ENCODE measurements around the gene ZDHHC4.
A peak's percentile ranks its signal among the peaks of the same experiment; 100 is the strongest.
"Not testable (repeated sequence)": the region's sequence is repeated elsewhere in the genome, so short reads cannot be mapped to it uniquely, and the experiment has no call there.

Gene ZDHHC4

DNA sequence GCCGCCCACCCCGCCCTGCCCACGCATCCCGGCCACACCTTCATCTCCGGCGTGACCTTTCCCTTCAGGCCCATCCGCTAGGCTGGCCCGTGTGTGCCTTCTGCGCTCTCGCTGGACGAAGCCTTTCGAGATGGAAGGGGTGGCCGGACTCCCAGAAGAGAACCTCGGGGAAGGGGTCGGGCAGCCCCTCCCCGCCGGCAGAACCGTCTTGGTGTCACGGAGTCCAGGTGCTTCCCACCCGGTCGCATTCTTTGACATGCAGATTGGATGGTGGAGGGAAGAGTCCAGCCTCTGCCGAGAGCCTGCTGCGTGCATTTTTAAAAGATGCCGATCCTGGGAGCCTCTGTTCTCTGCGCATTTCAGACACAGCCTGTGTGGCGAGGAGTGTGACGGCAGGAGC, 30.8 kb downstream of the ZDHHC4 start:
- no peak for DNase-seq

DNA sequence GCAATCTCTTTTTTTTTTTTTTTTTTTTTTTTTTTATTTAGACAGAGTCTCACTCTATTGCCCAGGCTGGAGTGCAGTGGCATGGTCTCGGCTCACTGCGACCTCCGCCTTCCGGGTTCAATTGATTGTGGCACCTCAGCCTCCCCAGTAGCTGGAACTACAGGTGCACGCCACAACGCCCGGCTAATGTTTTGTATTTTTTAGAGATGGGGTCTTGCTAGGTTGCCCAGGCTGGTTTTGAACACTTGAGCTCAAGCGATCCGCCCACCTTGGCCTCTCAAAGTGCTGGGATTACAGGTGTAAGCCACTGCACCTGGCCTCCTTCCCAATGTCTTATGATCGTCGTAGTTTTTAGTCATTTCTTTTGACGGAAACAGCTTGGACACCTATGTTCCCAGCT, 31.5 kb downstream of the ZDHHC4 start:
- no peak for DNase-seq

DNA sequence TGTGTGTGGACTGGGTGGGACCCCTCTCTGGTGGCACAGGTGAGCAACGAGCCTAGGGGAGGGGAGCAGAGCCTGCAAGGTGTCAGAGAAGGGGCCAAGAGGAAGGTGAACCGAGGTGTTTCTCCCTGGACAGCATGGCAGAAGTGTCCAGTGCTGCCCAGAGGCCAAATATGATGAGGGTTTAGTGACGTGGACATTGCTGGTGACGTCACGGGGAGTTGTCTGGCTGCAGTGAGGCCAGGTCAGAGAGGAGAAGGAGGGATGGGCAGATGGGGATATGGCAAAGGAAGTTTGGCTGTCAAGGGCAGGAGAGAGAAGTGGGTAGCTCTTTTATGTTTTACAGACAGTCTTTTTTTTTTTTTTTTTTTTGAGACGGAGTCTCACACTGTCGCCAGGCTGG, 35.6 kb downstream of the ZDHHC4 start:
- DNase-seq, result no peak

DNA sequence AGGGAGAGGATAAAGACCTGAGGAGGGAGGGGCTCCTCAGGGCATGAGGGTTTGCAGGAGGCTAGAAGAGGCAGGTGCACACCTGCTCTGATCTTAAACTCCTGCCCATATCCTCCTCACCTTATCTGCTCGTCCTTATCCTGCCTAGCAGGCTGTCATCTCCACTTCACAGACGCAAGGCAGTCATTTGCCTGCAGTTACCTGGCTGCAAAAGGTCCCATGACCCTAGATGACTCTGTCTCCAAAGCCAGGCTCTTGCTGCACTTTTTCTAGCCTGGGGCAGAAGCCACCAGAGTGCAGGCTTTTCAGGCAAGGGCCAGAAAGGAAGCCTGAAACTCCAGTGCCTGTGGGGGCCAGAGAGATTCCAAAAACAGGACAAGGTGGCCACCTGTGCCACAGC, 36.5 kb downstream of the ZDHHC4 start:
- no peak for DNase-seq

DNA sequence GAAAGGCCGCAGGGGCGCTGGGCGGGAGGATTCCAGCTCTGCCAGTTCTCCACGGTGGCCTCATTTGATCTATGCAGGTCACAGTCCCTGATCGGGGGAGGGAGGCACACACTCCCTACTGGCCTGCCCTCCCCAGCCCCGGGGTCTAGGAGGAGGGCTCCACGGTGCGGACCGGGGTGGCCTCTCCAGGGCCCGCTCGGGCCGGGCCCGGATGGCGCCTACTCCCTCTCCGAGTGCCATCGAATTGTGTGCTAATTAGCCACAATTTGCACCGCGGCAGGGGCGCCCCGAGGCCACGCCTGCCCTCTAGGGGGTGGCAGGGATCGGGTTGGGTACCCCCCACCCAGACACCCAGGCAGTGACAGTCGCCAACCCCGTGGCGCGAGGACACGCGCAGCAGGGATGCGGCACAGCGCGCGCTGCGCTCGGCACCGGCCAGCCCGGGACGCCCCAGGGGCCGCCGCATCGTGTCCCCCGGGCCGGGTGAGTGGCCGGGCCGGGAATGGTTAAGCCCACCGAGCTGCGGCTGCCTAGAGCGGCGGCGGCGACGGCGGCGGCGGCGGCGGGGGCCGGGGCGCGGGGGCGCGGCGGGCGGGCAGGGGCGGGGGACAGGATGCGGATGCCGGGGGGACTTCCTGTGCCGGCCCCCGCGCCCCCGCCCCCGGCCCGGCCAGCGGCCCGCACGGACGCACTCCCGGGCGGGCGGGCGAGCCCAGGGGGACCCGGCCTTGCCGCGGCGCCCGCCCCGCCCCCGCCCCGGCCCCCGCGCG, 37.9 kb downstream of the ZDHHC4 start, which contains the start of gene ZNF853:
TSS of gene ZNF853 (plus strand) at position 658 of the 770 bp plus-strand sequence. CDS start 565 bp downstream, outside the sequence.
- peak in 2 of 3 experiments; percentile 61 to 63 for DNase-seq

DNA sequence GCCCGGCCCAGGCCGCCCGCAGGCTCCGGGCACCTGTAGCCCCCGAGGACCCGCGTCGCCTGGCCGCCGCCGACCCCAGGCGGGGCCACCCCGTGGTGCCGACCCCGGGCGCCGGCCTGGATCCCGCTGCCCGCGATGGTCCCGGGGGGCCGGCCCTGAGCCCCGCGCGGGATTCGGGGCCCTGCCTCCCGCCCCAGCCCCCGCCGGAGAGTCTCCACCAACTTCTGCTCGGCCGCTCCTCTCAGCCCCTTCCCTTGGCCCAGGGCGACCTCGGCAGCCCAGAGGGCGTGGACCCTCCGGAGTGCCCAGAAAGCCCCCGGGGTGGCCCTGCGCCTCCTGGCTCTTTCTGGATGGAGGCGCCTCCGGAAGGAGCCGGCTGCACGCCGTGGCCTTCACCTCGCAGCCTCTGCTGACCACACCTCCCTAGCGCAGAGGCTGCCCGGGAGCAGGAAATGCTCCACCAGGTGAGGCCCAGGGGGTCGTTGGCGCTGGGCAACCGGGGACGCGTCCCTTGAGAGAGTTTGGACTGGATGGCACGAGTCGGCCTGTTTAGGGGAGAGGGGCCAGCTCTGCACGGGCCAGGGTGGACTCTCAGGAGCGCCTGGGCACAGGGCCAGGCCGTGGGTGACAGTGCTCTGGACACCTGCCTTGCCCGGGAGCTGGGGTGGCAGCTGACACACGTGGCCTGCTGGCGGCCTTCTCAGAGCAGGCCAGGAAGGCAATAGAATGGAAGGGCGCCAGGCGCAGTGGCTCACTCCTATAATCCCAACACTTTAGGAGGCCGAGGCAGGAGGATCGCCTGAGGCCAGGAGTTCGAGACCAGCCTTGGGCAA, 38.7 kb downstream of the ZDHHC4 start:
- peak in 2 of 3 experiments; percentile 76 to 82 for DNase-seq

DNA sequence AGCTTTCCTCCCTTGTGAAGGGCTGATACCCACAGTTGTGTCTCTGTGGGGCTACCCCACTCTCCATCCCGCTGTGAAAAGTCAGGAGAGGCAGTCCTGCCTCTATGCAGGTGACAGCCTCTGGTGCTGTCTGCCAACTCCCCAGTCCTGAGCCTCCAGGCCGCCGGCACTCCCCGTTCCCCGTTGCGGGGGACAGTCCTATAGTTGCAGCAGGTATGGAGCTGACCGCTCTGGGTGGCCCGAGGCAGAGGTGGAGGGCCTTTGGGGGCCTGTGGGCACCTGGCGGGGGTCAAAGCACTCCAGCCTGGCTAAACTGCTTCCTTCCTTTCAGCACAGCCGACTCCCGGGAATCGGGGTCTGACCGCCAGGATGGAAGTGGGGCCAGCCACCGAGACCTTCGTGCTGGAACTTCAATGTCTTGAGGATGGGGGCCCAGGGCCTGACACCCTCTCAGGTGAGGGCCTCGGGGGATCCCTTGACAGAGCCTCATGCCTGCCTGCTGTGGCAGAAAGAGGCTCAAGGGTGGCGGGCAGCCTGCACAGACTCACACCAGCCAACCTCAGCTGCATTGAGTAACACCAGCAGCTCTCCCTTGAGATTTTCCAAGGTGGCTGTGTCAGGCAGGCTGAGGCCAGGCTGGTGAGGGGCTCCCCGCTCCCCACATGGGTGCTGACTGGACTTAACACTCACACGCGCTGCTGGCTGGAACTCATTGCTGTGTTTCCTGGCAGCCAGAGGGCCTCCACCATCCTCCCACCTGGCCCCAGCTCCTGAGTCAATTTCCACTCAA, 39.8 kb downstream of the ZDHHC4 start:
- DNase-seq, result no peak

DNA sequence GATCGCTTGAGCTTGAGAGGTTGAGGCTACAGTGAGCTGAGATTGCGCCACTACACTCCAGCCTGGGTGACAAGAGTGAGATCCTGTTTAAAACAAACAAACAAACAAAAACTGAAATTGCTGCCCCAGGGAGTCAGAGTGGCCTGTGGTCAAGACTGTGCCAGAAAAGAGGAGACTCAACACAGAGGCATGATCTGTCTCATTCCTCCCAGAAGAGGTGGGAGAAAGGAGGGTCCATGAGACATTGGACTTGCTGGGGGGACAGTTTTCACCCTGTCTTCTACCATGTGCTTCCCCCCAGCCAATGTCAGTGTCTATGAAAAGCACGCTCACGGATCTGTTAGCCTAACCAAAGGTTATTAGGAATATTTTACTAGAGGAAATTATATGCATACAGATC, 41.4 kb downstream of the ZDHHC4 start:
- DNase-seq, result no peak

DNA sequence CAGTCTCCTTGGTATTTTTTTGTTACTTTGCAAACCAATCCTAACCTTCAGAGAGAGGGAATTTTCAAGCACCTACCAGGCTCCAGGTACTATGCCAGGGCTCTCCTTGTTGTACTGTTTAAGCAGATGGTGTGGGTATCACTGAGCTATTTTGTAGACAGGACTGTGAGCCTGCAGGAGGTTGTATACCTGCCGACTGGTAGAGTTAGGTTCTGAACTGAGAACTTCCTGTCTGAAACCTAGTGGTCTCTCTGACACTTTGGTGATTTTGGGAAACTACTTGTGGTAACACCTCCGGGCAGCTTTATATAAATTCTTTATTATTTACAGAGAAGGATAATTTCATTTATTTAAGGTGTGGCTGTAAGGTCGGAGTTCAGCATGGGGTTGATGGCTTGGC, 42.7 kb downstream of the ZDHHC4 start:
- no peak for DNase-seq

DNA sequence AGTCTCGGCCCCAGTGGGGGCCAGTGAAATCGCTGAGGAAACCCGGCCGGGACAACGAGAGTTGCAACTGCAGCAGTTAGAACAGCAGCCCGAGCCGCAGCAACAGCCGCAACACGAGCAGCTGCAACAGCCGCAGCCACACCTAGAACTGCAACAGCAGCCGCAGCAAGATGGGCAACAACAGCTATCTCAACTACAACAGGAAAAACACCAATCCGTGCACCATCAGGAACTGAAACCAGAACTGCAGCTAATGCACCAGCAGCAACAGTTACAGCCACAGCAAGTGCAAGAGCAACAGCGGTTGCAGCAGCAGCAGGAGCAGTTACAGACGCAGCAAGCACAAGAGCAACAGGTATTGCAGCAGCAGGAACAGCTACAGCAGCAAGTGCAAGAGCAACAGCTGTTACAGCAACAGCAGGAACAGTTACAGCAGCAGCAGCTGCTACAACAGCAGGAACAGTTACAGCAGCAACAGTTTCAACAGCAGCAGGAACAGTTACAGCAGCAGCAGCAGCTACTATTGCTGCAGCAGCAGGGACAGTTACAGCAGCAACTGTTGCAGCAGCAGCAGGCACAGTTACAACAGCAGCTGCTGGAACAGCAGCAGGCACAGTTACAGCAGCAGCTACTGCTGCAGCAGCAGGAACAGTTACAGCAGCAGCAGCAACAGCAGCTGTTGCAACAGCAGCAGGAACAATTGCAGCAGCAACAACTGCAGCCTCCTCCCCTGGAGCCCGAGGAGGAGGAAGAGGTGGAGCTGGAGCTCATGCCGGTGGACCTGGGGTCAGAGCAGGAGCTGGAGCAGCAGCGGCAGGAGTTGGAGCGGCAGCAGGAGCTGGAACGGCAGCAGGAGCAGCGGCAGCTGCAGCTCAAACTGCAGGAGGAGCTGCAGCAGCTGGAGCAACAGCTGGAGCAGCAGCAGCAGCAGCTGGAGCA, 44.2 kb downstream of the ZDHHC4 start:
- no peak for DNase-seq

DNA sequence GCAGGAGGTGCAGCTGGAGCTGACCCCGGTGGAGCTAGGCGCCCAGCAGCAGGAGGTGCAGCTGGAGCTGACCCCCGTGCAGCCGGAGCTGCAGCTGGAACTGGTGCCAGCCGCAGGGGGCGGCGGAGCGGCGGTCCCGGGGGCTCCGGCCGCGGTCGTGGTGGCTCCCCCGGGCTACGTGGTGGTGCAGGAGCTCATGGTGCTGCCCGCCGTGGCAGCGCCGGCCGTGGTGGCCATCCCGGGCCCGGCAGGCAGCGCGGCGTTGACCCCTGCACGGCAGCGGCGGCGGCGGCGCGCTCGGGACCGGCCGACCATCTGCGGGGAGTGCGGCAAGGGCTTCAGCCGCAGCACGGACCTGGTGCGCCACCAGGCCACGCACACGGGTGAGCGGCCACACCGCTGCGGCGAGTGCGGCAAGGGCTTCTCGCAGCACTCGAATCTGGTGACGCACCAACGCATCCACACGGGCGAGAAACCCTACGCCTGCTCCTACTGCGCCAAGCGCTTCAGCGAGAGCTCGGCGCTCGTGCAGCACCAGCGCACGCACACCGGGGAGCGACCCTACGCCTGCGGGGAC, 45.0 kb downstream of the ZDHHC4 start:
- no peak for DNase-seq

DNA sequence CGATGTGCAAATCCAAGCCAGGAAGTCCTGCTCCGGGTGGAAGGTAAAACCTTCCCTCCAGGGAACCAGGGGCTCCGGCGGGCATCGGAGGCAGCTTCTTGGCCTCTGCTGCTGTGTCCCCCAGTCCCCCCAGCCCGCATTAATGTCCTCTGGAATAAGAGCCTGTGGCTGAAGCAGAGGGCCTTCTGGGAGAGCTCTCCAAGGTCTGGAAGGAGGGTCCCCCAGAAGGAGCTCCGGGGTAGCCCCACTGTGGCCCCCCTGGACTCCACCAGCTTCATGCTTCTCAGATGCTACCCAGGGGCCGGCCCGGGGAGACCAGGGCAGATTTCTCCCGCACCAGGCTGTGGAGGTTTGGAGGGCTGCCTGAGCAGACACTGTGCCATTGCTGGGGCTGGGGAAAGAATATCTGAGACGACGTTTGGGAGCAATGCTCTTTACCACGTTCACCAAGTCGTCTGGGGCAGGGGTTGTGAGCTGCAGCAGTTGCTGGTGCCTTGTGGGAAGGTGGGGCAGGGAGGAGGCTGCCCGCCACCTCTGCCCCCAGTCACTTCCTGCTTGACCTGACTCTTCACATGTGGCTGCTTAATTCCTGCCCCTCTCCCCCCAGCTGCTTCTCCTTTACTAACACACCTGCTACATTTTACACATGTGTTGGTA, 46.5 kb downstream of the ZDHHC4 start:
- DNase-seq, result no peak

DNA sequence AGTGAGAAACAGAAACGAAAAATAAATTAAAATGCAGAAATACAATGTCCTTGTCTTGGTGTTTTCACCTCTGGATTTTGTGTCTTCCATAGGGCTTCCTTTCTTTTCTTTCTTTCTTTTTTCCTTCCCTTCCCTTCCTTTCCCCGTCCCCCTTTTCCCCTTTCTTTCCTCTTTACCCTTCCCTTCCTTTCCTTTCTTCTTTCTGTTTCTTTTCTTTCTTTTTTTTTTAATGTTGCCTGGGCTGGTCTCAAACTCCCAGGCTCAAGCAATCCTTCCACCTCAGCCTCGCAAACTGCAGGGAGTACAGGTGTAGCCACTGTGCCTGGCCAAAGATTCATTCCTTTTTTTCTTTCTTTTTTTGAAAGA, 47.0 kb downstream of the ZDHHC4 start:
- no peak for DNase-seq

DNA sequence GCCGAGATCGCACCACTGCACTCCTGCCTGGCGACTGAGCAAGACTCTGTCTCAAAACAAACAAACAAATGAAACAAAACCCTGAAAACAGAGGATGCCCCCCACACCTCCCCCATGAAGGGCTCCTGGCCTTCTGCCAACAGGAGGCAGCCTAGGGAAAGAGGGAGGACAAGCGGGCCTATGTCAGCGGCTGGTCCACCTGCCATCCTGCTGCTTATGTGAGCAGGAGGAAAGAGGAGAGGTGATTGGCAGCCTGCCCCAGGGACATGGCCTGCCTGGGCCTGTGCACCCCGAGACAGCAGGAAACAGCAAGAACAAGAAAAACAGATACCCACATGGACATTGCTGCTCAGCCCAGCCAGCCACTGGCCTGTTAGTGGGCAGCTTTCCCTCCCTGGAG, 50.8 kb downstream of the ZDHHC4 start:
- peak in 1 of 3 experiments; percentile 23 for DNase-seq

DNA sequence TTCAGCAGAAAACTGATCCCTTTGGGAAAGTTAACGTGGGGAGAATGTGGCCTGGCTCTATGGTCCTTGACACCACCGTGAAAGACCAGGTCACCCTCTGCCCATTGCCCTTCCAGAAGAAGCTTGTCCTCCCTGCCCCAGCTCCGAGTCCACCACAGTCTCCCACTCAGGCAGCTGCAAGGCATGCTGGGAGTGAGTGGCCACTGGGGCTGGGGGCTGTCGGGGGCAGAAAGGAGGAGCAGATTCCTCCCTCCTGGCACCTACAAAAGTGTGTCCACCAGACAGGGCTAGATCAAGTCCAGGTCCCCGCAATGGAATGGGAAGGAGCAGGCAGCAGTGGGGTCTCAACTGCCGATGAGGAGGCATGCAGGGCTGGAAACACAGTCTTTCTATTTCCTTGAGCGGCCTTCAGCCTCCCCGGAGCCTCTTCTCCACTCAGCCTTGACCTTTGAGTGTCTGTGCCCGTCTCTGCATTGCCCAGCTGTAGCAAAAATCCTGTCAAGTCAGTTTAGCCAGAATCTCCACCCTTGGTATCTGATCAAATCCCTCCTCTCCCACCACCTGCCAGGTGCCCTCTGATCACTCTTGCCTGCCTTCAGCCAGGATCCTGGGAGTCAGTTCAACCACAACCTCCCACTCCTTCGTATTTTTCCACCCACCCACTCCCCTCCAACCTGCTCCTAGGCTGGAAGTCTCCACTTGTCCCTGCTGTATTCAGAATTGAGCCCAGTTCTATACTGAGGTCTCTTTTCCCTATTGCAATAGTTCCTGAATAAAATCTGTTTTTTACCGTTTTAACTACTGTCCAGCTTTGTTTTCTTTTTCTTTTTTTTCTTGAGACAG, 53.0 kb downstream of the ZDHHC4 start:
- no peak for DNase-seq

DNA sequence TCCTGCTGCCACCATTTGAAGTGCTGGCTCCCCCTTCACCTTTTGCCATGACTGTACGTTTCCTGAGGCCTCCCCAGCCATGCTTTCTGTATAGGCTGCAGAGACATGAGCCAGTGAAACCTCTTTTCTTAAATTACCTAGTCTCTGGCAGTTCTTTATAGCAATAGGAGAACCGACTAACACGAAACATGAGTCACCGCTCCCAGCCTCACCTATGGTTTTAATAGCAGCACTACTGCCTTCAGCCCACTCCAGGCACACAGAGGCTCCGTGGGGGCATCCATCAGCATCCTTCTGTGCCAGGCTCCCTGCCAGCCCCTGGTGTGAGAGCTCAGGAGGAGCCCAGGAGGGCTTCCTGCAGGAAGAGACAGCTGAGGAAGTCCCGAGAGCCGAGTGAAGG, 54.4 kb downstream of the ZDHHC4 start:
- DNase-seq, result no peak

DNA sequence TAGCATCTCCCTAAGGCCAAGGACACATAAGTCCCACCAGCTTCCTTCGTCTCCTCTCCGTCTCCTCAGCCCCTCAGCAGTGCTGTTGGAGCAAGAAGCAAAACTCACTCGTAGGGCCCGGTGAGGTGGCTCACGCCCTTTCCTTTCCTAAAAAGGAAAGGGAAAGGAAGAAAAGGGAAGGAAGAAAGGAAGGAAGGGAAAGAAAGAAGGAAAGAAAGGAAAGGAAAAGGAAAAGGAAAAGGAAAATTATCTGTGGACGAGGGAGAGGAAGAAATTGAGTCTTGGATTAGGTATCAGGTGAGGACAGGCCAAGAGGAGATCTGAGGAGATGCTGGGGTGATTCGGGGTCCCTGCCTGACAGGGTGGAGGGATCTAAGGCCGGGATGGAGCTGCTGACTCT, 56.8 kb downstream of the ZDHHC4 start:
- DNase-seq, result no peak

DNA sequence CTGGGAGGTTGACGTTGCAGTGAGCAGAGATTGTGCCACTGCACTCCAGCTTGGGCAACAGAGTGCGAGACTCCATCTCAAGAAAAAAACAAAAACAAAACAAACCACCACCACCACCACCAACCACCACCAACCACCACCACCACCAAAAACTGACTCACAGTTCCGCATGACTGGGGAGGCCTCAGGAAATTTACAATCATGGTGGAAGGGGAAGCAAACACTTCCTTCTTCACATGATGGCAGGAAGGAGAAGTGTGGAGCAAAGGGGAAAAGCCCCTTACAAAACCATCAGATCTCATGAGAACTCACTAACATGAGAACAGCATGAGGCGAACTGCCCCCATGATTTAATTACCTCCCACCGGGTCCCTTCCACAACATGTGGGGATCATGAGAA, 57.7 kb downstream of the ZDHHC4 start:
- not testable (repeated sequence) for DNase-seq

DNA sequence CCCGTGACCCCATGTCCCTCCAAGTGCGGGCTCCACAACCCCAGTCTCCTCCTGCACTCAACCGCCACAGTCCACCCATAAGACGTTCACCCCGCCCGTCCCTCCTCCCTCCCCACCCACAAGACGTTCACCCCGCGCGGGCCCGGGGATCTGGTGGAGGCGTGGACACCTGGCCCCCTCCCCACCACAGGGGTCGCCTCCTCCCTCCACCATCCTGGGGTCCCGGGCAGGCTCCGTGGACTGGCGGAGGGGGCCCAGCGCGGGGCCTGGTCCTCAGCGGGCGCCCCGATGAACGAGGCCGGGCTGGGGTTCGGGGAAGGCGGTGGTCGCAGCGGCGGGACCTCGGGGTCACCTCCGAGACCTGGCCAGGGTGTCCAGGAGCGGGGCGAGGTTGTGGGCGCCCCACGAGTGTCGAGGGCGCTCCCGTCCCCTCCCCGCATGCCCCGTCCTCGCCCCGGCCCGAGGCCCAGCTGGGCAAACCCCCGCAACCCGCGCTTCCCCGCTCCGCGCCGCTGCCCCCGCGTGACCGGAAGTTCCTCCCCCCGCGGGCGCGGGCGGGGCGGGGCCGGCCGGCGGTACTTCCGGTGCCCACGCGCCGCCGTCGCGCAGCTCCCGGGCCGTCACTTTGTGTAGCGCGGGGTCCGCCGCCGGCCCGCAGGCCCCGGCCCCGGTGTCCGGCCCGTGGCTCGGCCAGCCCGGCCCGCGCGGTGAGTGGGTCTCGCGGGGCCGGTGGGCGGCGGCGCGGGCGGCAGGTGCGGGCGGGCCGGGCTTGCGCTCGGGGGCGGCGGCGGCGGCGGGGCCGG, 59.7 kb downstream of the ZDHHC4 start, which contains the start of gene ZNF316:
TSS of gene ZNF316 (plus strand) at position 578 of the 803 bp plus-strand sequence. CDS start 5,092 bp downstream, outside the sequence.
- peak; percentile 47 to 61 (median 57) for DNase-seq
